Esophagus squamous epithelium (tissue), 4 donors: ENCODE data around the gene PTPN13.

Experiments used
- CTCF ChIP-seq, 6 experiments: fragments of 450-650 bp in 4 of 6; fragments of 200-600 bp in 2 of 6; sonication (generic) in 2 of 6; IDR thresholded peaks; one replicate each; pipeline ENCODE4 v1.5.1; 2016 to 2019; ENCODE audit warnings: antibody characterized with exemption in 6 of 6, mild to moderate bottlenecking in 4 of 6, moderate library complexity in 4 of 6
- POLR2A ChIP-seq, 4 donors: fragments of 450-650 bp; IDR thresholded peaks; one replicate each; pipeline ENCODE4 v1.6.1; 2017; ENCODE audit warnings: antibody characterized with exemption in 4 of 4, mild to moderate bottlenecking in 4 of 4, moderate library complexity in 3 of 4

GRCh38 chr4:86551387-86551786, 42.7 kb upstream of the PTPN13 start:
- no peak for TF ChIP-seq CTCF (IDR thresholded peaks at IDR 0.05)
- no peak for TF ChIP-seq POLR2A (IDR thresholded peaks at IDR 0.05)
